C4-2B (cell line): ENCODE measurements around the gene CCDC92.

Source experiments
- H3K27ac ChIP-seq: fragments of 450-650 bp; 2 replicates; pipeline ENCODE4 v1.5.1; 2017
- ZFX ChIP-seq: fragments of 450-650 bp; IDR thresholded peaks from 2 replicates; pipeline ENCODE4 v1.6.1; 2017
- TF ChIP-seq, protein P1 (sequence below): fragments of 450-650 bp; conservative IDR thresholded peaks from 2 replicates; pipeline ENCODE4 v1.5.1; 2017; ENCODE audit warnings: mild to moderate bottlenecking

The CCDC92 gene

DNA sequence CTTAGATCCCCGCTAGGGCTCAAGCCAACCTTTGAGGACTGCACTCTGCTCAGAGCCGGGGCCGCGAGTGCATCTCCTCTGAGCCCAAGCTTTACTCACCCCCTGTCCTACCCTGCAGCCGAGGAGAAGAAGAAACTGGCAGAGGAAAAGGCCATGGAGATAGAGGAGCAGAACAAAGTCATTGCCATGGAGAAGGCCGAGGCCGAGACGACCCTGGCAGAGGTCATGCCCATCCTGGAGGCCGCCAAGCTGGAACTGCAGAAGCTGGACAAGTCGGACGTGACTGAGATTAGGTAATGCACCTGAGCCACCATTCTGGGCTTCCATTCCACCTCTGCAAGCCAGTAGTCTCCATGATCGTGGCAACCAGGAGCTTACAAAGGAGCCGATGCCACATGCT is 69.8 kb downstream of the CCDC92 start:
- H3K27ac ChIP-seq = no peak overlapping the region
- TF ChIP-seq, protein P1, sequence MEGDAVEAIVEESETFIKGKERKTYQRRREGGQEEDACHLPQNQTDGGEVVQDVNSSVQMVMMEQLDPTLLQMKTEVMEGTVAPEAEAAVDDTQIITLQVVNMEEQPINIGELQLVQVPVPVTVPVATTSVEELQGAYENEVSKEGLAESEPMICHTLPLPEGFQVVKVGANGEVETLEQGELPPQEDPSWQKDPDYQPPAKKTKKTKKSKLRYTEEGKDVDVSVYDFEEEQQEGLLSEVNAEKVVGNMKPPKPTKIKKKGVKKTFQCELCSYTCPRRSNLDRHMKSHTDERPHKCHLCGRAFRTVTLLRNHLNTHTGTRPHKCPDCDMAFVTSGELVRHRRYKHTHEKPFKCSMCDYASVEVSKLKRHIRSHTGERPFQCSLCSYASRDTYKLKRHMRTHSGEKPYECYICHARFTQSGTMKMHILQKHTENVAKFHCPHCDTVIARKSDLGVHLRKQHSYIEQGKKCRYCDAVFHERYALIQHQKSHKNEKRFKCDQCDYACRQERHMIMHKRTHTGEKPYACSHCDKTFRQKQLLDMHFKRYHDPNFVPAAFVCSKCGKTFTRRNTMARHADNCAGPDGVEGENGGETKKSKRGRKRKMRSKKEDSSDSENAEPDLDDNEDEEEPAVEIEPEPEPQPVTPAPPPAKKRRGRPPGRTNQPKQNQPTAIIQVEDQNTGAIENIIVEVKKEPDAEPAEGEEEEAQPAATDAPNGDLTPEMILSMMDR = no peak
- TF ChIP-seq ZFX = no peak

DNA sequence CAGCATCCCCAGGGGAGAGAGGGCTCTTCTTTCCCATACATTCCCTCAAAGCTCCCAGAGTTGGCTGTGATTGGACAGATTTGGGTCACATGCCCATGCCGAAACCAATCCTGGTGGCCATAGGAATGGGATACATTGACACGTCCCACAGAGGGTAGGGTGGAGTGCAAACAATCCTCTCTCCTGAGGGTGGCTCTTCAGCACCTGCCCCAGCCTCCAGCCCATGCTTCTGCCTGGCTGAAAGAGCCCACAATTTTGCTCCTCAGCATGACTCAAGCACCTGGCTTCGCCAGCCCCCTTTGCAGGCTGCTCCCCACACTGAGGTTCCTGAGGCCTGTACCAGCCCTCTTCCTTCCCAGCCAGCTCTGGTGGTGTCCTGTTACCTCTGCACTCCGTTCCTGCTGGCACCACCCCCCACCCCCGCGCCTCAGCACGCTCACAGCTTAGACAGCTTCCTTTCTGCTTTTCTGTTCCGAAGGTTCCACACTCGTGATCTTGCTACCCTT is 71.7 kb downstream of the CCDC92 start:
- no peak overlapping the region for H3K27ac ChIP-seq
- no peak for TF ChIP-seq ZFX
- TF ChIP-seq, protein P1 = no peak

DNA sequence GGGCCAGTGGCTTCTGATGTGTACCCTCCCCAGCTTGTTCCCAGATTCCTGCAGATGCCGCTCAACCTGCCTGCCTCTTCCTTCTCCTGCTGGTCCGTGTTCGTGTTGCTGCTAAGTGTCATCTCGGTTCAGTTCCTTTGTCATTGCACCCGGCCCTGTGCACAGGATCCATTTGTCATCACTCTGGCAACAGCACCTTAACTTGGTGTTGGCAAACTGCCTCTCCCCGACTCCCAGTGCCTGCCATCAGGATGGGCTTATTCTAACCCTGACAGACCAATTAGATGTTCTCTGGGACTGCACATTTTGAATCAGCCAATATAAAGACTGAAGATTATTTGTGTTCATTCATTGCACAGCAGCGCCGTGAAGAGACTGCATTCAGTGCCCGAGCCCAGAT is 73.3 kb downstream of the CCDC92 start:
- H3K27ac ChIP-seq = no peak overlapping the region
- TF ChIP-seq, protein P1 = no peak
- TF ChIP-seq ZFX = no peak

DNA sequence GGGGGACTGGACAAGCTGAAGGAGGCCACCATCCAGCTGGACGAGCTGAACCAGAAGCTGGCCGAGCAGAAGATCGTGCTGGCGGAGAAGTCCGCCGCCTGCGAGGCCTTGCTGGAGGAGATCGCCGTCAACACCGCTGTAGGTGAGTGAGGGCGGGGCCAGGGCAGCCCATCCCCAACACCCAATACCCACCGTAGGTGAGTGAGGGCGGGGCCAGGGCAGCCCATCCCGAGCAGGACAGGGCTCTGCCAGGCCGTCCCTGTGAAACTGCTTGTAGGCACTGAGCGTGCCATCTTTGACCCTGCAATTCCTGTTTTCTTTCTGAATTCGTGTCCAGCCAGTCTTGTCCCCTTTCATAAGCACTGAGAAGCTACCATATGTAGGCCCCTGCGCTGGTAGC is 74.0 kb downstream of the CCDC92 start:
- no peak overlapping the region for H3K27ac ChIP-seq
- TF ChIP-seq, protein P1 = no peak
- TF ChIP-seq ZFX = no peak

DNA sequence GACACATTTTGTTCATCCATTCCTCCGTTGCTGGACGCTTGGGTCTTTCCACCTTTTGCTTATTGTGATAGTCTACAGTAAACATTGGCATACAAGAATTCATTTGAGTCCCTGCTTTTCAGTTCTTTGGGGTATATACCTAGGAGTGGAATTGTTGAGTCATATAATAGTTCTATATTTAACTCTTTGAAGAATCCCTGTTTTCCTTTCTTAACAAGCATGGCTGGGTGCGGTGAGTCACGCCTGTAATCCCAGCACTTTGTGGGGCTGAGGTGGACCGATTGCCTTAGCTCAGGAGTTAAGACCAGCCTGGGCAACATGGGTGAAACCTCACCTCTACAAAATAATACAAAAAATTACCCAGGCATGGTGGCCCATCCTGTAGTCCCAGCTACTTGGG is 75.4 kb downstream of the CCDC92 start:
- TF ChIP-seq ZFX = no peak
- TF ChIP-seq, protein P1 = no peak
- no peak overlapping the region for H3K27ac ChIP-seq

DNA sequence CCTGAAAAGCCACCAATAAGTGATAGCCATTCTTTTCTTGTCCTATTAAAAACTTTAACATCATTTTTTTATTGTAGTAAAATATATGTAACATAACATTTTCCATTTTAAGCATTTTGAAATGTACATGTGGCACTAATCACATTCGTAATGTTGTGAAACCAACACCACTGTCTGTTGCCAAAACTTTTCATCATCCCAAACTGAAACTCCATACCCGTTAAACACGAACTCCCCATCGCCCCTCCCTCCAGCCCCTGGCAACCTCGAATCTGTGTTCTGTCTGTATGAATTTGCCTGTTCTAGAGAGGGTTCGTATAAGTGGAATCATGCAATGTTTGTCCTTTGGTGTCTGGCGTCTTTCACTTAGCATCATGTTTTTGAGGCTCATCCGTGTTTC is 75.9 kb downstream of the CCDC92 start:
- no peak overlapping the region for H3K27ac ChIP-seq
- TF ChIP-seq, protein P1 = no peak
- TF ChIP-seq ZFX = no peak

DNA sequence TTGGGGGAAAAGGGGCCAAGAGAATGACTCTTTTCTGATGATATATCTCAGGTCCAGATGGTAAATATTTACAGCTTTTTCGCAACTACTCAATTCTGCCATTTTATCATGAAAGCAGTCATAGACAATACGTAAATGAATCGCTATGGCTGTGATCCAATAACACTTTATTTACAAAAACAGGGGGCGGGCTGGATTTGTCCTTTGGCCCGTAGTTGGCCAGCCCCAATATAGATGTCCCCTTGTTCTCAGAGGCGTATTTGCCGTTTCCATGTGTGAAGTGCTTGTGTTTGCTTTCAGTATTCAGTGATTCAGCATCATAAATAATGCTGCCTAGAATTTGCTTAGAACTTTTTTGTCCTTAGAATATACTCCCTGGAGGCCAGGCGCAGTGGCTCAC is 77.2 kb downstream of the CCDC92 start:
- H3K27ac ChIP-seq = no peak overlapping the region
- TF ChIP-seq ZFX = no peak
- TF ChIP-seq, protein P1 = no peak
